ENCODE measurements around the gene LSM4. TPM values are rescaled to one million over a fixed set of nuclear protein-coding genes. Genes with fewer than 3 reads are reported as not detected.
A peak's percentile ranks its signal among the peaks of the same experiment; 100 is the strongest.

Gene LSM4
- total and polyA plus RNA-seq, 2 of the 13 experiments (the other 11 are each of a cell fraction or from before 2014, with no cell fraction given): 65.8 to 166 TPM

DNA sequence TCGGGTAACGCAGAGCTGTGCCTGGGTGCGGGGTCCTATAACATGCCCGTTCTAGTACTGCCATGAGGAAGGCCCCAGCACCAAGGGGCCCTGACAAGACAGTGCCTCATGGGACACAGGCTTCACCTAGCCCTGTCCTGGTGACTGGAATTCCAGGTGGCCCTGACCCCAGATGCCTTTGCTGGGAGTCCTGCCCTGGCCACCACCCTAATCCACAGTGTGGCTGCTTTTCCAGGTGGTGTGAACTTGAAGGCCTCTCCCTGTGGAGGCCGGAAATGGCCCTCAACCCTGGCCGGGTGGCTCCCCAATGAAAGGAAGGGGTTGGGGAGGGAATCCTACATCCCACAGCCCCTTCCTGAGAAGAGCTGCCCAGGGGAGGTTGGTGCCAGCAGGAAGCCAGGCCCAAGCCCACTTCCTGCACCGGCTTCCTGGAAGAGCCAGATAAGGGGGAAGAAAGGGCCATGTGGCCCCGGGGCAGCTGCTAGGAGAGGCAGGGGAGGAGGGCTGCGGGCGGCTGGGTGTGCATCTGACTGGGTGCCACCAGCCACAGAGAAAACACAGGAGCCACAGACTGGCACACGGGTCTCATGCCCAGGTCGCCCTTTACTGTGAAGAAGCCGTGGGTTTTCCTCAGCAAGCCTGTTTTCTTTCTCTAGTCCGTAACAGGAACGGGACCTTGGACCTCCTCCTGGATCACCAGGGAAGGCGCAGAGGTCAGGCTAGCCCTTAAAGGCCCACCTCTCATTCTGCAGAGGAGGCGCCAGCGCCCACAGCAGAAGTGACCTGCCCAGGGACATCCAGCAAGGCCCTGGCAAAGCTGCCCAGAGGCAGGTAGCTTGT is 4.7 kb downstream of the LSM4 start (continued):
- TF ChIP-seq ZNF10 (CRISPR knock-in tag; IDR thresholded peaks at IDR 0.05; ENCODE audit: borderline replicate concordance, low read depth): no peak
- no peak for TF ChIP-seq MAZ (IDR thresholded peaks at IDR 0.05; ENCODE audit: borderline replicate concordance, low read depth, low read length)
- no peak for TF ChIP-seq MAZ (CRISPR knock-in tag; IDR thresholded peaks at IDR 0.05; ENCODE audit: low read depth)
- TF ChIP-seq, protein P1, sequence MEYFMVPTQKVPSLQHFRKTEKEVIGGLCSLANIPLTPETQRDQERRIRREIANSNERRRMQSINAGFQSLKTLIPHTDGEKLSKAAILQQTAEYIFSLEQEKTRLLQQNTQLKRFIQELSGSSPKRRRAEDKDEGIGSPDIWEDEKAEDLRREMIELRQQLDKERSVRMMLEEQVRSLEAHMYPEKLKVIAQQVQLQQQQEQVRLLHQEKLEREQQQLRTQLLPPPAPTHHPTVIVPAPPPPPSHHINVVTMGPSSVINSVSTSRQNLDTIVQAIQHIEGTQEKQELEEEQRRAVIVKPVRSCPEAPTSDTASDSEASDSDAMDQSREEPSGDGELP (IDR thresholded peaks at IDR 0.05; ENCODE audit: borderline replicate concordance, low read depth): peak; percentile 44; the same call in 1 of the 2 replicates
- no peak for TF ChIP-seq NFYC (CRISPR knock-in tag; IDR thresholded peaks at IDR 0.05)
- no peak for TF ChIP-seq SRSF9 (IDR thresholded peaks at IDR 0.05; ENCODE audit: borderline replicate concordance, insufficient read depth, low read depth, low read length, poor library complexity, severe bottlenecking)
- TF ChIP-seq ZFP41 (CRISPR knock-in tag; IDR thresholded peaks at IDR 0.05; ENCODE audit: borderline replicate concordance): peak; percentile 37; the same call in 1 of the 2 replicates
- no peak; the same call in 1 of the 2 replicates for TF ChIP-seq RAD21 (CRISPR knock-in tag; IDR thresholded peaks at IDR 0.05)
- no peak for TF ChIP-seq ZBTB20 (CRISPR knock-in tag; IDR thresholded peaks at IDR 0.05; ENCODE audit: borderline replicate concordance, low read depth)
- no peak for TF ChIP-seq TP53 (CRISPR knock-in tag; conservative IDR thresholded peaks at IDR 0.05)
- peak; percentile 67; the same call in 1 of the 2 replicates for TF ChIP-seq KDM5B (CRISPR knock-in tag; IDR thresholded peaks at IDR 0.05; ENCODE audit: borderline replicate concordance)
- TF ChIP-seq, protein P2, sequence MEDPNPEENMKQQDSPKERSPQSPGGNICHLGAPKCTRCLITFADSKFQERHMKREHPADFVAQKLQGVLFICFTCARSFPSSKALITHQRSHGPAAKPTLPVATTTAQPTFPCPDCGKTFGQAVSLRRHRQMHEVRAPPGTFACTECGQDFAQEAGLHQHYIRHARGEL (CRISPR knock-in tag; IDR thresholded peaks at IDR 0.05): no peak
- 0 out of 2 replicates have a peak, but pooled peaks have one; percentile 34 for TF ChIP-seq MXD4 (CRISPR knock-in tag; IDR thresholded peaks at IDR 0.05)
- no peak for TF ChIP-seq RARG (CRISPR knock-in tag; IDR thresholded peaks at IDR 0.05; ENCODE audit: low read depth)
- TF ChIP-seq, protein P3, sequence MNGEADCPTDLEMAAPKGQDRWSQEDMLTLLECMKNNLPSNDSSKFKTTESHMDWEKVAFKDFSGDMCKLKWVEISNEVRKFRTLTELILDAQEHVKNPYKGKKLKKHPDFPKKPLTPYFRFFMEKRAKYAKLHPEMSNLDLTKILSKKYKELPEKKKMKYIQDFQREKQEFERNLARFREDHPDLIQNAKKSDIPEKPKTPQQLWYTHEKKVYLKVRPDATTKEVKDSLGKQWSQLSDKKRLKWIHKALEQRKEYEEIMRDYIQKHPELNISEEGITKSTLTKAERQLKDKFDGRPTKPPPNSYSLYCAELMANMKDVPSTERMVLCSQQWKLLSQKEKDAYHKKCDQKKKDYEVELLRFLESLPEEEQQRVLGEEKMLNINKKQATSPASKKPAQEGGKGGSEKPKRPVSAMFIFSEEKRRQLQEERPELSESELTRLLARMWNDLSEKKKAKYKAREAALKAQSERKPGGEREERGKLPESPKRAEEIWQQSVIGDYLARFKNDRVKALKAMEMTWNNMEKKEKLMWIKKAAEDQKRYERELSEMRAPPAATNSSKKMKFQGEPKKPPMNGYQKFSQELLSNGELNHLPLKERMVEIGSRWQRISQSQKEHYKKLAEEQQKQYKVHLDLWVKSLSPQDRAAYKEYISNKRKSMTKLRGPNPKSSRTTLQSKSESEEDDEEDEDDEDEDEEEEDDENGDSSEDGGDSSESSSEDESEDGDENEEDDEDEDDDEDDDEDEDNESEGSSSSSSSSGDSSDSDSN (CRISPR knock-in tag; IDR thresholded peaks at IDR 0.05): no peak; the same call in 1 of the 2 replicates
- TF ChIP-seq, protein P4, sequence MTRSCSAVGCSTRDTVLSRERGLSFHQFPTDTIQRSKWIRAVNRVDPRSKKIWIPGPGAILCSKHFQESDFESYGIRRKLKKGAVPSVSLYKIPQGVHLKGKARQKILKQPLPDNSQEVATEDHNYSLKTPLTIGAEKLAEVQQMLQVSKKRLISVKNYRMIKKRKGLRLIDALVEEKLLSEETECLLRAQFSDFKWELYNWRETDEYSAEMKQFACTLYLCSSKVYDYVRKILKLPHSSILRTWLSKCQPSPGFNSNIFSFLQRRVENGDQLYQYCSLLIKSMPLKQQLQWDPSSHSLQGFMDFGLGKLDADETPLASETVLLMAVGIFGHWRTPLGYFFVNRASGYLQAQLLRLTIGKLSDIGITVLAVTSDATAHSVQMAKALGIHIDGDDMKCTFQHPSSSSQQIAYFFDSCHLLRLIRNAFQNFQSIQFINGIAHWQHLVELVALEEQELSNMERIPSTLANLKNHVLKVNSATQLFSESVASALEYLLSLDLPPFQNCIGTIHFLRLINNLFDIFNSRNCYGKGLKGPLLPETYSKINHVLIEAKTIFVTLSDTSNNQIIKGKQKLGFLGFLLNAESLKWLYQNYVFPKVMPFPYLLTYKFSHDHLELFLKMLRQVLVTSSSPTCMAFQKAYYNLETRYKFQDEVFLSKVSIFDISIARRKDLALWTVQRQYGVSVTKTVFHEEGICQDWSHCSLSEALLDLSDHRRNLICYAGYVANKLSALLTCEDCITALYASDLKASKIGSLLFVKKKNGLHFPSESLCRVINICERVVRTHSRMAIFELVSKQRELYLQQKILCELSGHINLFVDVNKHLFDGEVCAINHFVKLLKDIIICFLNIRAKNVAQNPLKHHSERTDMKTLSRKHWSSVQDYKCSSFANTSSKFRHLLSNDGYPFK (CRISPR knock-in tag; IDR thresholded peaks at IDR 0.05; ENCODE audit: borderline replicate concordance): 0 out of 2 replicates have a peak, but pooled peaks have one; percentile 50
- TF ChIP-seq ZNF549 (CRISPR knock-in tag; IDR thresholded peaks at IDR 0.05): no peak
- no peak for TF ChIP-seq MAF1 (CRISPR knock-in tag; IDR thresholded peaks at IDR 0.05; ENCODE audit: borderline replicate concordance)
- TF ChIP-seq ZSCAN21 (CRISPR knock-in tag; IDR thresholded peaks at IDR 0.05; ENCODE audit: borderline replicate concordance): no peak
- TF ChIP-seq, protein P5, sequence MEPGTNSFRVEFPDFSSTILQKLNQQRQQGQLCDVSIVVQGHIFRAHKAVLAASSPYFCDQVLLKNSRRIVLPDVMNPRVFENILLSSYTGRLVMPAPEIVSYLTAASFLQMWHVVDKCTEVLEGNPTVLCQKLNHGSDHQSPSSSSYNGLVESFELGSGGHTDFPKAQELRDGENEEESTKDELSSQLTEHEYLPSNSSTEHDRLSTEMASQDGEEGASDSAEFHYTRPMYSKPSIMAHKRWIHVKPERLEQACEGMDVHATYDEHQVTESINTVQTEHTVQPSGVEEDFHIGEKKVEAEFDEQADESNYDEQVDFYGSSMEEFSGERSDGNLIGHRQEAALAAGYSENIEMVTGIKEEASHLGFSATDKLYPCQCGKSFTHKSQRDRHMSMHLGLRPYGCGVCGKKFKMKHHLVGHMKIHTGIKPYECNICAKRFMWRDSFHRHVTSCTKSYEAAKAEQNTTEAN (CRISPR knock-in tag; conservative IDR thresholded peaks at IDR 0.05): no peak
- TF ChIP-seq ZNF20 (CRISPR knock-in tag; IDR thresholded peaks at IDR 0.05): no peak
